ENCODE results near the gene PHF20. TPM values are rescaled to one million over a fixed set of nuclear protein-coding genes. Genes with fewer than 3 reads are reported as not detected.

Gene PHF20
- total RNA-seq, 1 experiment from 2014 or later = 65.8 TPM

GRCh38 chr20:35947907-35948306, 176.1 kb downstream of the PHF20 start:
- no peak for ATAC-seq
- TF ChIP-seq FOXP4 (CRISPR knock-in tag; IDR thresholded peaks at IDR 0.05) (no peak), JAZF1 (CRISPR knock-in tag; IDR thresholded peaks at IDR 0.05) (no peak), NFE2L1 (CRISPR knock-in tag; IDR thresholded peaks at IDR 0.05) (no peak), RELA (CRISPR knock-in tag; IDR thresholded peaks at IDR 0.05; ENCODE audit: borderline replicate concordance) (no peak), TP53 (CRISPR knock-in tag; IDR thresholded peaks at IDR 0.05) (no peak), GABPB1 (CRISPR knock-in tag; IDR thresholded peaks at IDR 0.05) (no peak), USF1 (CRISPR knock-in tag; IDR thresholded peaks at IDR 0.05) (no peak), GRHL2 (CRISPR knock-in tag; IDR thresholded peaks at IDR 0.05; ENCODE audit: insufficient replicate concordance, severe bottlenecking) (no peak), HMGXB4 (CRISPR knock-in tag; IDR thresholded peaks at IDR 0.05) (no peak), FOXP1 (CRISPR knock-in tag; IDR thresholded peaks at IDR 0.05; ENCODE audit: borderline replicate concordance) (no peak), HMGA2 (CRISPR knock-in tag; IDR thresholded peaks at IDR 0.05) (no peak), RORB (CRISPR knock-in tag; IDR thresholded peaks at IDR 0.05) (no peak), ZBTB21 (CRISPR knock-in tag; IDR thresholded peaks at IDR 0.05; ENCODE audit: borderline replicate concordance) (no peak), MAX (CRISPR knock-in tag; IDR thresholded peaks at IDR 0.05) (no peak), ZBTB43 (CRISPR knock-in tag; IDR thresholded peaks at IDR 0.05) (no peak), ESRRA (CRISPR knock-in tag; IDR thresholded peaks at IDR 0.05; ENCODE audit: borderline replicate concordance) (no peak), ZNF281 (CRISPR knock-in tag; IDR thresholded peaks at IDR 0.05) (no peak), ZNF416 (CRISPR knock-in tag; IDR thresholded peaks at IDR 0.05) (no peak)
- CTCF ChIA-PET = interaction anchor here (0.6 to 2.6 kb wide), 38 partner anchors 10 to 469 kb away, joined by 3 to 28 read pairs (median 6); partner anchors contain the start of genes CNBD2, ERGIC3, RBM39 and SPAG4

More at GRCh38 chr20:35947907-35948306, 176.1 kb downstream of the PHF20 start:
- Mint-ChIP-seq H3K27me3 (ENCODE audit: low read depth) (no peaks in the 10 kb centered on the region), H3K36me3 (peaks cover 28% of the 10 kb centered on the region), H3K9me3 (no peaks in the 10 kb centered on the region), H3K4me3 (no peak overlapping the region), H3K27ac (peak overlapping the region; percentile 78), H3K4me1 (peaks cover 9% of the 10 kb centered on the region)
- POLR2A ChIA-PET = interaction anchor here (1.0 kb wide), 1 partner anchor 206 kb away, joined by 3 read pairs; the partner anchor contains the start of gene RBM39
- no peak for DNase-seq (ENCODE audit: low spot score)
